ENCODE measurements around the gene CDIP1. TPM values are rescaled to one million over a fixed set of nuclear protein-coding genes. Genes with fewer than 3 reads are reported as not detected.

The CDIP1 gene
- total and polyA plus RNA-seq, 2 experiments from 2014 or later: 39.2 to 57.6 TPM

GRCh38 chr16:4570688-4571321 lies 32.2 kb upstream of the CDIP1 start (continued):
- no peak for TF ChIP-seq REST (IDR thresholded peaks at IDR 0.05; ENCODE audit: unreplicated experiment)
- TF ChIP-seq STAT1 (IDR thresholded peaks at IDR 0.05; ENCODE audit: unreplicated experiment): no peak
- peak; percentile 32; the same call in 1 of the 2 replicates for TF ChIP-seq POLR2AphosphoS5 (IDR thresholded peaks at IDR 0.05; ENCODE audit: low read depth)
- TF ChIP-seq, protein P1, sequence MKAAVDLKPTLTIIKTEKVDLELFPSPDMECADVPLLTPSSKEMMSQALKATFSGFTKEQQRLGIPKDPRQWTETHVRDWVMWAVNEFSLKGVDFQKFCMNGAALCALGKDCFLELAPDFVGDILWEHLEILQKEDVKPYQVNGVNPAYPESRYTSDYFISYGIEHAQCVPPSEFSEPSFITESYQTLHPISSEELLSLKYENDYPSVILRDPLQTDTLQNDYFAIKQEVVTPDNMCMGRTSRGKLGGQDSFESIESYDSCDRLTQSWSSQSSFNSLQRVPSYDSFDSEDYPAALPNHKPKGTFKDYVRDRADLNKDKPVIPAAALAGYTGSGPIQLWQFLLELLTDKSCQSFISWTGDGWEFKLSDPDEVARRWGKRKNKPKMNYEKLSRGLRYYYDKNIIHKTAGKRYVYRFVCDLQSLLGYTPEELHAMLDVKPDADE (IDR thresholded peaks at IDR 0.05): no peak
- TF ChIP-seq JUNB (IDR thresholded peaks at IDR 0.05; ENCODE audit: unreplicated experiment): no peak
- no peak for TF ChIP-seq ZNF114 (CRISPR knock-in tag; IDR thresholded peaks at IDR 0.05)
- 0 out of 2 replicates have a peak, but pooled peaks have one; percentile 15 for TF ChIP-seq NANOG (IDR thresholded peaks at IDR 0.05; ENCODE audit: borderline replicate concordance)

DNA sequence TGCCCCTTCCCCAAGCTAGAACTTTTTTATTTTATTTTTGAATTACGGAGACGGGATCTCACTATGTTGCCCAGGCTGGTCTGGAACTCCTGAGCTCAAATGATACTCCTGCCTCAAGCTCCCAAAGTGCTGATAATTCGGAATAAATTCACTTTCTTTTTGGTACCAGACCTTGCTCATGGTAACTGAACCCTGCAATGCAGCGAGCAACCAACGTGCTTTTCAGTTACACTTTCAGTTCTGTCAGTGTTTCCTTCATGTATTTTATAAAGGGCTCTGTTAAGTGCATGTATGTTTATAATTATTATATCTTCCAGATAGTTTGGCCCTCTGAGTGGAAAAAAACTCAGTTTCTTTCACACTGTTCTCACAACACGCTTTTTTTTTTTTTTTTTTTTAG lies 31.5 kb upstream of the CDIP1 start:
- Mint-ChIP-seq H3K4me1 (peaks cover 30% of the 10 kb centered on the region), H3K4me3 (peak overlapping the region; percentile 52; the same call in 1 of the 3 replicates), H3K9me3 (peaks cover 8% of the 10 kb centered on the region; the same call in 2 of the 3 replicates), H3K27me3 (ENCODE audit: insufficient read depth, low read depth, poor library complexity) (peaks cover 12% of the 10 kb centered on the region), H3K36me3 (ENCODE audit: low read depth) (peaks cover 10% of the 10 kb centered on the region; the same call in 2 of the 3 replicates), H3K27ac (peak overlapping the region; percentile 96)
- Histone ChIP-seq H3F3A (replicated peaks; ENCODE audit: low read depth) (0 out of 2 replicates have a peak, but pooled peaks cover 13% of the 10 kb centered on the region), H3K9me2 (ENCODE audit: insufficient read depth) (peaks cover 6% of the 10 kb centered on the region; the same call in 1 of the 2 replicates), H4K20me1 (replicated peaks; ENCODE audit: insufficient read depth) (no peaks in the 10 kb centered on the region), H3K79me2 (replicated peaks; ENCODE audit: insufficient read depth) (no peaks in the 10 kb centered on the region), H3K4me1 (ENCODE audit: insufficient read depth) (peaks cover 37% of the 10 kb centered on the region), H3K4me2 (peak overlapping the region; percentile 66), H3K36me3 (ENCODE audit: insufficient read depth) (no peaks in the 10 kb centered on the region), H2AFZ (no peak overlapping the region), H3K27ac (ENCODE audit: low read depth) (peak overlapping the region; percentile 93), H3K4me3 (peak overlapping the region; percentile 39; the same call in 1 of the 2 replicates), H3K27me3 (ENCODE audit: insufficient read depth) (no peaks in the 10 kb centered on the region)
- no peak for ATAC-seq
- DNase-seq (ENCODE audit: low spot score): no peak
- no peak for TF ChIP-seq EZH2phosphoT487 (IDR thresholded peaks at IDR 0.05; ENCODE audit: unreplicated experiment)
- TF ChIP-seq REST (IDR thresholded peaks at IDR 0.05; ENCODE audit: unreplicated experiment): no peak
- TF ChIP-seq, protein P2, sequence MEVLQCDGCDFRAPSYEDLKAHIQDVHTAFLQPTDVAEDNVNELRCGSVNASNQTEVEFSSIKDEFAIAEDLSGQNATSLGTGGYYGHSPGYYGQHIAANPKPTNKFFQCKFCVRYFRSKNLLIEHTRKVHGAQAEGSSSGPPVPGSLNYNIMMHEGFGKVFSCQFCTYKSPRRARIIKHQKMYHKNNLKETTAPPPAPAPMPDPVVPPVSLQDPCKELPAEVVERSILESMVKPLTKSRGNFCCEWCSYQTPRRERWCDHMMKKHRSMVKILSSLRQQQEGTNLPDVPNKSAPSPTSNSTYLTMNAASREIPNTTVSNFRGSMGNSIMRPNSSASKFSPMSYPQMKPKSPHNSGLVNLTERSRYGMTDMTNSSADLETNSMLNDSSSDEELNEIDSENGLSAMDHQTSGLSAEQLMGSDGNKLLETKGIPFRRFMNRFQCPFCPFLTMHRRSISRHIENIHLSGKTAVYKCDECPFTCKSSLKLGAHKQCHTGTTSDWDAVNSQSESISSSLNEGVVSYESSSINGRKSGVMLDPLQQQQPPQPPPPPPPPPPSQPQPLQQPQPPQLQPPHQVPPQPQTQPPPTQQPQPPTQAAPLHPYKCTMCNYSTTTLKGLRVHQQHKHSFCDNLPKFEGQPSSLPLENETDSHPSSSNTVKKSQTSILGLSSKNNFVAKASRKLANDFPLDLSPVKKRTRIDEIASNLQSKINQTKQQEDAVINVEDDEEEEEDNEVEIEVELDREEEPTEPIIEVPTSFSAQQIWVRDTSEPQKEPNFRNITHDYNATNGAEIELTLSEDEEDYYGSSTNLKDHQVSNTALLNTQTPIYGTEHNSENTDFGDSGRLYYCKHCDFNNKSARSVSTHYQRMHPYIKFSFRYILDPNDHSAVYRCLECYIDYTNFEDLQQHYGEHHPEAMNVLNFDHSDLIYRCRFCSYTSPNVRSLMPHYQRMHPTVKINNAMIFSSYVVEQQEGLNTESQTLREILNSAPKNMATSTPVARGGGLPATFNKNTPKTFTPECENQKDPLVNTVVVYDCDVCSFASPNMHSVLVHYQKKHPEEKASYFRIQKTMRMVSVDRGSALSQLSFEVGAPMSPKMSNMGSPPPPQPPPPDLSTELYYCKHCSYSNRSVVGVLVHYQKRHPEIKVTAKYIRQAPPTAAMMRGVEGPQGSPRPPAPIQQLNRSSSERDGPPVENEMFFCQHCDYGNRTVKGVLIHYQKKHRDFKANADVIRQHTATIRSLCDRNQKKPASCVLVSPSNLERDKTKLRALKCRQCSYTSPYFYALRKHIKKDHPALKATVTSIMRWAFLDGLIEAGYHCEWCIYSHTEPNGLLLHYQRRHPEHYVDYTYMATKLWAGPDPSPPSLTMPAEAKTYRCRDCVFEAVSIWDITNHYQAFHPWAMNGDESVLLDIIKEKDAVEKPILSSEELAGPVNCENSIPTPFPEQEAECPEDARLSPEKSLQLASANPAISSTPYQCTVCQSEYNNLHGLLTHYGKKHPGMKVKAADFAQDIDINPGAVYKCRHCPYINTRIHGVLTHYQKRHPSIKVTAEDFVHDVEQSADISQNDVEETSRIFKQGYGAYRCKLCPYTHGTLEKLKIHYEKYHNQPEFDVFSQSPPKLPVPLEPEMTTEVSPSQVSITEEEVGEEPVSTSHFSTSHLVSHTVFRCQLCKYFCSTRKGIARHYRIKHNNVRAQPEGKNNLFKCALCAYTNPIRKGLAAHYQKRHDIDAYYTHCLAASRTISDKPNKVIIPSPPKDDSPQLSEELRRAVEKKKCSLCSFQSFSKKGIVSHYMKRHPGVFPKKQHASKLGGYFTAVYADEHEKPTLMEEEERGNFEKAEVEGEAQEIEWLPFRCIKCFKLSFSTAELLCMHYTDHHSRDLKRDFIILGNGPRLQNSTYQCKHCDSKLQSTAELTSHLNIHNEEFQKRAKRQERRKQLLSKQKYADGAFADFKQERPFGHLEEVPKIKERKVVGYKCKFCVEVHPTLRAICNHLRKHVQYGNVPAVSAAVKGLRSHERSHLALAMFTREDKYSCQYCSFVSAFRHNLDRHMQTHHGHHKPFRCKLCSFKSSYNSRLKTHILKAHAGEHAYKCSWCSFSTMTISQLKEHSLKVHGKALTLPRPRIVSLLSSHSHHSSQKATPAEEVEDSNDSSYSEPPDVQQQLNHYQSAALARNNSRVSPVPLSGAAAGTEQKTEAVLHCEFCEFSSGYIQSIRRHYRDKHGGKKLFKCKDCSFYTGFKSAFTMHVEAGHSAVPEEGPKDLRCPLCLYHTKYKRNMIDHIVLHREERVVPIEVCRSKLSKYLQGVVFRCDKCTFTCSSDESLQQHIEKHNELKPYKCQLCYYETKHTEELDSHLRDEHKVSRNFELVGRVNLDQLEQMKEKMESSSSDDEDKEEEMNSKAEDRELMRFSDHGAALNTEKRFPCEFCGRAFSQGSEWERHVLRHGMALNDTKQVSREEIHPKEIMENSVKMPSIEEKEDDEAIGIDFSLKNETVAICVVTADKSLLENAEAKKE (CRISPR knock-in tag; IDR thresholded peaks at IDR 0.05): no peak
- no peak for TF ChIP-seq CREB1 (CRISPR knock-in tag; IDR thresholded peaks at IDR 0.05; ENCODE audit: low read depth)
